Mesenchymal stem cell (in vitro differentiated cells and primary cell): ENCODE results near the gene CDK15.

Experiments used
- DNase-seq: peaks from one replicate; pipeline ENCODE4 v3.0.0-alpha.2; 2013
- H2AFZ ChIP-seq: one replicate; pipeline ENCODE4 v1.6.1; 2013; ENCODE audit warnings: low read depth, mild to moderate bottlenecking, control low read depth, inconsistent platforms, low read length, moderate library complexity
- H2AK5ac ChIP-seq: 2 replicates; pipeline ENCODE4 v1.6.1; 2013; ENCODE audit warnings: low read length, moderate library complexity, mild to moderate bottlenecking, inconsistent platforms; ENCODE audit not compliant: severe bottlenecking
- H2BK120ac ChIP-seq: one replicate; pipeline ENCODE4 v1.6.1; 2013; ENCODE audit warnings: low read depth, mild to moderate bottlenecking, inconsistent platforms, low read length, moderate library complexity
- H2BK12ac ChIP-seq, 2 experiments: one replicate each; pipeline ENCODE4 v1.6.1; 2013; ENCODE audit warnings: inconsistent platforms in 2 of 2, low read length in 2 of 2, mild to moderate bottlenecking in 2 of 2, moderate library complexity in 2 of 2, control low read depth in 1 of 2
- H2BK15ac ChIP-seq: one replicate; pipeline ENCODE4 v1.6.1; 2013; ENCODE audit warnings: mild to moderate bottlenecking, low read depth, inconsistent platforms; ENCODE audit not compliant: poor library complexity, severe bottlenecking
- H2BK5ac ChIP-seq: 2 replicates; pipeline ENCODE4 v1.6.1; 2013; ENCODE audit warnings: low read depth, mild to moderate bottlenecking, low read length, control low read depth, inconsistent platforms; ENCODE audit not compliant: poor library complexity, severe bottlenecking
- H3K14ac ChIP-seq, 2 experiments: one replicate each; pipeline ENCODE4 v1.6.1; 2013; ENCODE audit warnings: inconsistent platforms in 2 of 2, low read length in 2 of 2, control low read depth in 1 of 2, mild to moderate bottlenecking in 1 of 2, moderate library complexity in 1 of 2
- H3K18ac ChIP-seq, 2 experiments: one replicate each; pipeline ENCODE4 v1.6.1; 2013; ENCODE audit warnings: inconsistent platforms in 2 of 2, low read length in 2 of 2, control low read depth in 1 of 2, low read depth in 1 of 2, mild to moderate bottlenecking in 1 of 2
- H3K23ac ChIP-seq, 2 experiments: one replicate each; pipeline ENCODE4 v1.6.1; 2013; ENCODE audit warnings: inconsistent platforms in 2 of 2, low read length in 2 of 2, mild to moderate bottlenecking in 2 of 2, moderate library complexity in 2 of 2, control low read depth in 1 of 2
- H3K27ac ChIP-seq: 2 replicates; pipeline ENCODE4 v1.5.1; 2013; ENCODE audit warnings: mild to moderate bottlenecking, moderate library complexity, low read length, control low read depth, inconsistent platforms; ENCODE audit not compliant: poor library complexity, severe bottlenecking
- H3K27me3 ChIP-seq, 2 experiments: 2 replicates each; pipeline versions ENCODE4 v1.6.1 to v1.7.0; 2013; ENCODE audit warnings: low read length in 2 of 2, mild to moderate bottlenecking in 2 of 2, moderate library complexity in 2 of 2, control low read depth in 1 of 2, inconsistent platforms in 1 of 2; ENCODE audit not compliant: control insufficient read depth in 1 of 2, insufficient read depth in 1 of 2
- H3K36me3 ChIP-seq, 2 experiments: 2 replicates each; pipeline versions ENCODE4 v1.6.1 to v1.7.0; 2013; ENCODE audit warnings: low read length in 2 of 2, control low read depth in 1 of 2, inconsistent platforms in 1 of 2, low read depth in 1 of 2, mild to moderate bottlenecking in 1 of 2; ENCODE audit not compliant: insufficient read depth in 2 of 2, control insufficient read depth in 1 of 2
- H3K4ac ChIP-seq, 2 experiments: one replicate each; pipeline ENCODE4 v1.6.1; 2013; ENCODE audit warnings: inconsistent platforms in 2 of 2, low read length in 2 of 2, mild to moderate bottlenecking in 2 of 2, moderate library complexity in 2 of 2, control low read depth in 1 of 2, low read depth in 1 of 2
- H3K4me1 ChIP-seq: 2 replicates; pipeline ENCODE4 v1.6.1; 2013; ENCODE audit warnings: low read depth, low read length, control low read depth; ENCODE audit not compliant: control insufficient read depth, insufficient read depth
- H3K4me2 ChIP-seq: 2 replicates; pipeline ENCODE4 v1.6.1; 2013; ENCODE audit warnings: low read length, mild to moderate bottlenecking, inconsistent platforms; ENCODE audit not compliant: poor library complexity, severe bottlenecking
- H3K4me3 ChIP-seq, 2 experiments: 2 replicates each; pipeline versions ENCODE4 v1.5.1 to v1.7.0; 2013; ENCODE audit warnings: low read length in 2 of 2, mild to moderate bottlenecking in 2 of 2, control low read depth in 1 of 2, low read depth in 1 of 2; ENCODE audit not compliant: insufficient read depth in 1 of 2
- H3K79me1 ChIP-seq: replicated peaks from 2 replicates; pipeline ENCODE4 v1.6.1; 2013; ENCODE audit warnings: mild to moderate bottlenecking, control low read depth, low read length, inconsistent platforms; ENCODE audit not compliant: poor library complexity, severe bottlenecking
- H3K9ac ChIP-seq: 2 replicates; pipeline ENCODE4 v1.7.0; 2013; ENCODE audit warnings: mild to moderate bottlenecking, low read length, moderate library complexity
- H3K9me3 ChIP-seq: 2 replicates; pipeline ENCODE4 v1.7.0; 2013; ENCODE audit warnings: mild to moderate bottlenecking, low read length; ENCODE audit not compliant: control insufficient read depth
- H4K8ac ChIP-seq: one replicate; pipeline ENCODE4 v1.6.1; 2013; ENCODE audit warnings: inconsistent platforms, mild to moderate bottlenecking, low read length, moderate library complexity
- H4K91ac ChIP-seq: one replicate; pipeline ENCODE4 v1.6.1; 2013; ENCODE audit warnings: mild to moderate bottlenecking, low read length, inconsistent platforms
- WGBS: methylation state at CpG from one replicate; pipeline ENCODE4 v1.1.7; 2013; ENCODE audit warnings: mixed read lengths; 5-methylcytosine and 5-hydroxymethylcytosine counted together

Gene CDK15

GRCh38 chr2:201909348-201909747 lies 103.0 kb downstream of the CDK15 start:
- peak overlapping the region in 1 of 2 experiments; percentile 10 for H2BK12ac ChIP-seq
- H3K79me1 ChIP-seq = no peaks in the 10 kb centered on the region
- peak overlapping the region; percentile 98 for H3K27ac ChIP-seq
- H3K9me3 ChIP-seq = no peaks in the 10 kb centered on the region
- peak overlapping the region in 1 of 2 experiments; percentile 62 for H3K4me3 ChIP-seq
- peak overlapping the region; percentile 33 for H2BK5ac ChIP-seq
- H4K91ac ChIP-seq = no peak overlapping the region
- peak; percentile 81 for DNase-seq
- H3K14ac ChIP-seq = no peak overlapping the region
- H2AFZ ChIP-seq = no peak overlapping the region
- H4K8ac ChIP-seq = no peak overlapping the region
- WGBS = no CpG with 5 or more reads among the region's 4 CpGs
- H3K27me3 ChIP-seq = no peaks in the 10 kb centered on the region
- H3K36me3 ChIP-seq = no peaks in the 10 kb centered on the region
- no peak overlapping the region for H3K23ac ChIP-seq
- H2BK120ac ChIP-seq = no peak overlapping the region
- H3K9ac ChIP-seq = peak overlapping the region; percentile 31
- H2AK5ac ChIP-seq = no peak overlapping the region
- H3K18ac ChIP-seq = peak overlapping the region in 1 of 2 experiments; percentile 28
- no peak overlapping the region for H2BK15ac ChIP-seq
- H3K4me2 ChIP-seq = peak overlapping the region; percentile 64
- peaks cover 3% of the 10 kb centered on the region for H3K4me1 ChIP-seq
- no peak overlapping the region for H3K4ac ChIP-seq

GRCh38 chr2:201909961-201910361 lies 103.6 kb downstream of the CDK15 start:
- Histone ChIP-seq H3K79me1 (no peaks in the 10 kb centered on the region), H3K36me3 (no peaks in the 10 kb centered on the region), H4K8ac (peak overlapping the region; percentile 8), H3K4me2 (peak overlapping the region; percentile 64), H2AFZ (peak overlapping the region; percentile 64), H2BK12ac (no peak overlapping the region), H3K14ac (no peak overlapping the region), H3K27me3 (no peaks in the 10 kb centered on the region), H2BK120ac (no peak overlapping the region), H3K23ac (no peak overlapping the region), H3K4me1 (peaks cover 3% of the 10 kb centered on the region), H3K4me3 (peak overlapping the region in 1 of 2 experiments; percentile 62), H3K9me3 (no peaks in the 10 kb centered on the region), H3K18ac (peak overlapping the region; percentile 11 to 28), H2BK5ac (peak overlapping the region; percentile 84), H3K27ac (peak overlapping the region; percentile 98), H2AK5ac (peak overlapping the region; percentile 44), H3K9ac (peak overlapping the region; percentile 31), H4K91ac (no peak overlapping the region), H3K4ac (no peak overlapping the region), H2BK15ac (no peak overlapping the region)
- peak; percentile 87 for DNase-seq
- WGBS = 18% methylated on average over 4 of the region's 4 CpGs

GRCh38 chr2:201911372-201911771 lies 105.0 kb downstream of the CDK15 start:
- Histone ChIP-seq H2BK120ac (no peak overlapping the region), H3K27me3 (peaks cover 0 to 7% of the 10 kb centered on the region in 2 experiments), H2BK15ac (peak overlapping the region; percentile 80), H3K18ac (no peak overlapping the region), H3K9ac (no peak overlapping the region), H3K79me1 (no peaks in the 10 kb centered on the region), H4K8ac (no peak overlapping the region), H3K9me3 (no peaks in the 10 kb centered on the region), H2BK5ac (no peak overlapping the region), H2AFZ (no peak overlapping the region), H3K23ac (no peak overlapping the region), H3K4me3 (no peak overlapping the region), H3K4me1 (peaks cover 1% of the 10 kb centered on the region), H3K14ac (no peak overlapping the region), H2AK5ac (peak overlapping the region; percentile 80), H2BK12ac (peak overlapping the region in 1 of 2 experiments; percentile 42), H3K27ac (no peak overlapping the region), H3K36me3 (no peaks in the 10 kb centered on the region), H3K4me2 (no peak overlapping the region), H4K91ac (no peak overlapping the region), H3K4ac (no peak overlapping the region)
- no peak for DNase-seq
- WGBS = 94% methylated on average over 4 of the region's 4 CpGs

DNA sequence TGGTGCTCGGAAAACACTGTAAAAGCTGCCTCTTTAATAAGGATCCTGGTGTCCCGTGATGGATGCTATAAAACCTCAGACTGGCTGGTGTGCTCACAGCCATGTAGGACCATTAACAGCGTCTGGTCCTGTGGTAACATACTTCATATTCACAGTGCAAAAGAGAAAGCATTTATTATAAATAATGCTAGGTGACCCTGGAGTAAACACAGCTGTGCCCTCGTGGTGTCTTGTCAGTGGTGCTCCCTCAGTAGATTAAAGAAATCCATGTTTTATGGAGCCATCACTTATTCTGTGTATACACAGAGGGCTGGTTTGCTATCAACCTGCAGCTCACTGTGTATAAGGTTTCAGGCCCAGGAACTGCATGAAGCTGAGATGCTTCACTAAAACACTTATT lies 106.9 kb downstream of the CDK15 start:
- no peak overlapping the region for H2AFZ ChIP-seq
- no peak overlapping the region for H3K9ac ChIP-seq
- peaks cover 1% of the 10 kb centered on the region for H3K4me1 ChIP-seq
- no peaks in the 10 kb centered on the region for H3K36me3 ChIP-seq
- H4K8ac ChIP-seq = no peak overlapping the region
- H3K27me3 ChIP-seq = peaks cover 0 to 9% of the 10 kb centered on the region in 2 experiments
- H3K79me1 ChIP-seq = no peaks in the 10 kb centered on the region
- H3K9me3 ChIP-seq = no peaks in the 10 kb centered on the region
- H2BK120ac ChIP-seq = no peak overlapping the region
- H3K18ac ChIP-seq = no peak overlapping the region
- H4K91ac ChIP-seq = no peak overlapping the region
- no peak overlapping the region for H2BK5ac ChIP-seq
- no peak overlapping the region for H2BK15ac ChIP-seq
- no peak overlapping the region for H2AK5ac ChIP-seq
- WGBS = 61% methylated on average over 3 of the region's 4 CpGs
- no peak overlapping the region for H3K23ac ChIP-seq
- H3K4me3 ChIP-seq = no peak overlapping the region
- no peak overlapping the region for H3K4ac ChIP-seq
- no peak overlapping the region for H3K27ac ChIP-seq
- H3K14ac ChIP-seq = no peak overlapping the region
- H3K4me2 ChIP-seq = no peak overlapping the region
- no peak overlapping the region for H2BK12ac ChIP-seq
- DNase-seq = peak; percentile 22
